Osteoblast (primary cell): ENCODE measurements around the gene ATP6V1C2. TPM values are rescaled to one million over a fixed set of nuclear protein-coding genes. Genes with fewer than 3 reads are reported as not detected.

ENCODE experiments used
- DNase-seq: peaks from one replicate; pipeline ENCODE4 v3.0.0; 2011; ENCODE audit warnings: low spot score, mixed read lengths; ENCODE audit not compliant: insufficient read length; ENCODE audit errors: missing footprints
- H2AFZ ChIP-seq: 2 replicates; pipeline ENCODE4 v1.6.0; 2011; ENCODE audit warnings: mild to moderate bottlenecking, low read length
- H3K27ac ChIP-seq: 2 replicates; pipeline ENCODE4 v1.5.1; 2011; ENCODE audit warnings: mild to moderate bottlenecking, low read depth, low read length, moderate library complexity
- H3K27me3 ChIP-seq: 2 replicates; pipeline ENCODE4 v1.6.0; 2012; ENCODE audit warnings: mild to moderate bottlenecking, control low read depth, inconsistent platforms, low read length, moderate library complexity; ENCODE audit not compliant: insufficient read depth
- H3K36me3 ChIP-seq: 2 replicates; pipeline ENCODE4 v1.5.1; 2011; ENCODE audit warnings: mild to moderate bottlenecking, low read length, control low read depth, moderate library complexity; ENCODE audit not compliant: insufficient read depth
- H3K4me1 ChIP-seq: 2 replicates; pipeline ENCODE4 v1.5.1; 2011; ENCODE audit warnings: mild to moderate bottlenecking, low read length, control low read depth, moderate library complexity; ENCODE audit not compliant: insufficient read depth
- H3K4me2 ChIP-seq: 2 replicates; pipeline ENCODE4 v1.6.0; 2011; ENCODE audit warnings: mild to moderate bottlenecking, low read length; ENCODE audit not compliant: insufficient read depth
- H3K4me3 ChIP-seq: fragments of 200-600 bp; sonication (generic); 3 replicates; pipeline ENCODE4 v1.5.1; 2012; ENCODE audit warnings: mild to moderate bottlenecking, low read length, inconsistent platforms; ENCODE audit not compliant: insufficient read depth
- H3K79me2 ChIP-seq: 2 replicates; pipeline ENCODE4 v1.6.0; 2012; ENCODE audit warnings: mild to moderate bottlenecking, low read length, control low read depth, inconsistent platforms; ENCODE audit not compliant: insufficient read depth
- H3K9me3 ChIP-seq: 2 replicates; pipeline ENCODE4 v1.5.1; 2011; ENCODE audit warnings: low read depth, low read length, control low read depth
- H4K20me1 ChIP-seq: 2 replicates; pipeline ENCODE4 v1.6.0; 2012; ENCODE audit warnings: mild to moderate bottlenecking, low read length, control low read depth; ENCODE audit not compliant: insufficient read depth
- total RNA-seq: library from RNA; depleted of rRNA; stranded (reverse); fragments of >200 nt; gene quantifications from 2 replicates; pipeline ENCODE4 v1.2.3, GENCODE V29; 2012
- TF ChIP-seq, protein P1 (sequence below): IDR thresholded peaks from 2 replicates; pipeline ENCODE4 v1.5.1; 2011; ENCODE audit warnings: mild to moderate bottlenecking, low read depth, low read length, moderate library complexity; ENCODE audit errors: extremely low read depth

ATP6V1C2 gene
- total RNA-seq, 1 donor = under 0.01 TPM

DNA sequence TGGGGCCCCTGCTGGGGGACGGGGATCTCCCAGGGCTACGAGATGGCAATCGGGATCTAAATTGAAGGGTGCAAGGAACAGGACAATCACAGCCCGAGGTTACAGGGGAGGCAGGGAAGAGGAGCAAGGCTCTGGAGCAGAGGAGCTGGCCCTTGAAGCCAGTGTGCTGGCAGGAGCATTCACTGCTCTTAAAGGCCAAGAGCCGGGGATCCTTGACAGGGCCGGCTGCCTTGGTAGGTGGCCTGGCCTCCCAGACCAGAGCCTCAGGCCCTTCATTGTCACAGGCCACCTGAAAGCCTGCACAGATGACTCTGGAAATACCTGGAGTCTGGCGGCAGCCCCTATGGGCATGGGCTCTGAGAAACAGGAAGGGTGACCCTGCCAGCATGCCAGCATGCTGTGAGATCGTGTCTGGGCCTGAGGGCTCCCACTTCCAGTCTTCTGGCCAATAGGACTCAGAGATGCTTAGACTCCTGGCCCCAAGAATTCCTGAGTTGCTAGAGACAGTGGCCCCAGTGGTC lies 52.5 kb downstream of the ATP6V1C2 start:
- DNase-seq = peak; percentile 87
- no peaks in the 10 kb centered on the region for H3K4me1 ChIP-seq
- no peak overlapping the region for H3K27ac ChIP-seq
- H3K4me2 ChIP-seq = no peak overlapping the region
- no peaks in the 10 kb centered on the region for H3K27me3 ChIP-seq
- no peaks in the 10 kb centered on the region for H4K20me1 ChIP-seq
- no peaks in the 10 kb centered on the region for H3K79me2 ChIP-seq
- H2AFZ ChIP-seq = no peak overlapping the region
- no peaks in the 10 kb centered on the region for H3K9me3 ChIP-seq
- TF ChIP-seq, protein P1, sequence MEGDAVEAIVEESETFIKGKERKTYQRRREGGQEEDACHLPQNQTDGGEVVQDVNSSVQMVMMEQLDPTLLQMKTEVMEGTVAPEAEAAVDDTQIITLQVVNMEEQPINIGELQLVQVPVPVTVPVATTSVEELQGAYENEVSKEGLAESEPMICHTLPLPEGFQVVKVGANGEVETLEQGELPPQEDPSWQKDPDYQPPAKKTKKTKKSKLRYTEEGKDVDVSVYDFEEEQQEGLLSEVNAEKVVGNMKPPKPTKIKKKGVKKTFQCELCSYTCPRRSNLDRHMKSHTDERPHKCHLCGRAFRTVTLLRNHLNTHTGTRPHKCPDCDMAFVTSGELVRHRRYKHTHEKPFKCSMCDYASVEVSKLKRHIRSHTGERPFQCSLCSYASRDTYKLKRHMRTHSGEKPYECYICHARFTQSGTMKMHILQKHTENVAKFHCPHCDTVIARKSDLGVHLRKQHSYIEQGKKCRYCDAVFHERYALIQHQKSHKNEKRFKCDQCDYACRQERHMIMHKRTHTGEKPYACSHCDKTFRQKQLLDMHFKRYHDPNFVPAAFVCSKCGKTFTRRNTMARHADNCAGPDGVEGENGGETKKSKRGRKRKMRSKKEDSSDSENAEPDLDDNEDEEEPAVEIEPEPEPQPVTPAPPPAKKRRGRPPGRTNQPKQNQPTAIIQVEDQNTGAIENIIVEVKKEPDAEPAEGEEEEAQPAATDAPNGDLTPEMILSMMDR = no peak
- H3K4me3 ChIP-seq = no peak overlapping the region
- no peaks in the 10 kb centered on the region for H3K36me3 ChIP-seq

DNA sequence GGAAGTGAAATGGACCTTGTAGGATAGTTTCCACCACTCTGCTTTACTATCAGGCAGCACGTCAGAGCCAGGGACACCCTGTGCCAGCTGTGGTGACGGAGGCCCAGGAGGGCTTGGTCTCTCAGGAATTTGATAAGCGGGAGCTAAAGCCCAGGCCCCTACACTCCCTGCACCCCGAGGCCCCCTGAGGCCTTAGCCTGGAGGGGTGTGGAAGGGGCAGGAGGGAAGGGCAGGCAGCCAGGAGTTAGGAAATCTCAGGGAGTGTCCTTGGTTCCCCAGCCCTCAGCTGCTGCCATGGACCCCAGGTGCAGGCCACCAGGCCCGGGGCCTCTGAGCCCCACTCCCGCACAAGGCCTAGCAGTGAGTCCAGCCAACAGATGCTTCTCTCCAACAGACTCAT lies 53.0 kb downstream of the ATP6V1C2 start:
- Histone ChIP-seq H3K4me3 (no peak overlapping the region), H3K4me1 (no peaks in the 10 kb centered on the region), H3K79me2 (no peaks in the 10 kb centered on the region), H3K9me3 (no peaks in the 10 kb centered on the region), H4K20me1 (no peaks in the 10 kb centered on the region), H3K4me2 (no peak overlapping the region), H3K36me3 (no peaks in the 10 kb centered on the region), H2AFZ (no peak overlapping the region), H3K27ac (no peak overlapping the region), H3K27me3 (no peaks in the 10 kb centered on the region)
- TF ChIP-seq, protein P1 = no peak
- peak; percentile 35 for DNase-seq

- H3K9me3 ChIP-seq = no peaks in the 10 kb centered on the region
- H3K4me1 ChIP-seq = no peaks in the 10 kb centered on the region
- H3K36me3 ChIP-seq = no peaks in the 10 kb centered on the region
- no peak overlapping the region for H2AFZ ChIP-seq
- peaks cover under 1% of the 10 kb centered on the region for H4K20me1 ChIP-seq
- H3K79me2 ChIP-seq = no peaks in the 10 kb centered on the region
- no peak overlapping the region for H3K4me3 ChIP-seq
- H3K27me3 ChIP-seq = no peaks in the 10 kb centered on the region
- H3K4me2 ChIP-seq = no peak overlapping the region
- peak; percentile 87 for DNase-seq
- TF ChIP-seq, protein P1 = no peak
- no peak overlapping the region for H3K27ac ChIP-seq
Observed at GRCh38 chr2:10775021-10775780, 53.8 kb downstream of the ATP6V1C2 start.

DNA sequence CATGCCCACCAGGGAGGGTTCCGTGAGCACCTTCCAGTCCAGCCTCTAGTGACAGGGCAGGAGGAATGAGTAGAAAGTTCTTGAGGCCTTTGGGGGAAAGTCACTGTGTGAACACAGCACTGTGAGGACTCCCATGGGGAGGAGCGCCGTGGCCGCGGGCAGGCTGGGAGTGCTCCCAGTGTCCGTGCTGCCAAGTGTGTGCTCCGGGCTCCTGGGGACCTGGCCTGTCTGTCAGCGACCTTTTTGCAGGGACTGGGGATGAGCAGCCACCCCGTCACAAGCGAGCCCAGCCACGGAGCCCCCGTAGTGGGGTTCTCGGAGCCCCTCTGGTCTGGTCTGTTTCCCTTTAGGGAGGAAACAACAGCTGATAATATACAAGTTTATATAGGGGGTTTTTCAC lies 54.4 kb downstream of the ATP6V1C2 start:
- TF ChIP-seq, protein P1 = no peak
- Histone ChIP-seq H2AFZ (no peak overlapping the region), H3K4me2 (no peak overlapping the region), H3K27me3 (no peaks in the 10 kb centered on the region), H3K27ac (no peak overlapping the region), H3K4me3 (no peak overlapping the region), H3K4me1 (no peaks in the 10 kb centered on the region), H3K36me3 (peaks cover under 1% of the 10 kb centered on the region), H3K9me3 (no peaks in the 10 kb centered on the region), H4K20me1 (peaks cover 3% of the 10 kb centered on the region), H3K79me2 (no peaks in the 10 kb centered on the region)
- DNase-seq = peak; percentile 56
